ENCODE data around the gene G3BP1.

DNA sequence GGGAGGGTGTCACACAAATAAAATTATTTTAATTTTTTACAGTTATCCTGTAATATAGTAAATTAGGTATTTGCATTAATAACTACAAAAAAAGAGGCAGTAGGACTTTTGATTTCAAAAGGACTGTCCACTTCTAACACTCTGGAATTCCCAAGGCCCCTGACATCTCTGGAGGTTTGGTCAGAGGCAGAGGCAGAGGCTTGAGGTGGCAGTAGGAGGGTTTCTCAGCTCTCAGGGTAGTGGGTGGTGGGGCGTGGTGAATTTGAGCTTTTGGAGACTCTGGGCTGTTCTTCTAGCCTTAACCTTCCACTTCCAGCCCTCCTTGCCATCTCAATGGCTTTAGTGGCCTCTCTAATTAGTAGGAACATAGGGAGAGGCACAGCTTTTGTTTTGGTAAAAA is 36.1 kb upstream of the G3BP1 start:
- TF ChIP-seq ZBTB7A (IDR thresholded peaks at IDR 0.05; ENCODE audit: low read depth) = no peak
- TF ChIP-seq, protein P1, sequence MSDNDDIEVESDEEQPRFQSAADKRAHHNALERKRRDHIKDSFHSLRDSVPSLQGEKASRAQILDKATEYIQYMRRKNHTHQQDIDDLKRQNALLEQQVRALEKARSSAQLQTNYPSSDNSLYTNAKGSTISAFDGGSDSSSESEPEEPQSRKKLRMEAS (IDR thresholded peaks at IDR 0.05) = no peak
- TF ChIP-seq, protein P2, sequence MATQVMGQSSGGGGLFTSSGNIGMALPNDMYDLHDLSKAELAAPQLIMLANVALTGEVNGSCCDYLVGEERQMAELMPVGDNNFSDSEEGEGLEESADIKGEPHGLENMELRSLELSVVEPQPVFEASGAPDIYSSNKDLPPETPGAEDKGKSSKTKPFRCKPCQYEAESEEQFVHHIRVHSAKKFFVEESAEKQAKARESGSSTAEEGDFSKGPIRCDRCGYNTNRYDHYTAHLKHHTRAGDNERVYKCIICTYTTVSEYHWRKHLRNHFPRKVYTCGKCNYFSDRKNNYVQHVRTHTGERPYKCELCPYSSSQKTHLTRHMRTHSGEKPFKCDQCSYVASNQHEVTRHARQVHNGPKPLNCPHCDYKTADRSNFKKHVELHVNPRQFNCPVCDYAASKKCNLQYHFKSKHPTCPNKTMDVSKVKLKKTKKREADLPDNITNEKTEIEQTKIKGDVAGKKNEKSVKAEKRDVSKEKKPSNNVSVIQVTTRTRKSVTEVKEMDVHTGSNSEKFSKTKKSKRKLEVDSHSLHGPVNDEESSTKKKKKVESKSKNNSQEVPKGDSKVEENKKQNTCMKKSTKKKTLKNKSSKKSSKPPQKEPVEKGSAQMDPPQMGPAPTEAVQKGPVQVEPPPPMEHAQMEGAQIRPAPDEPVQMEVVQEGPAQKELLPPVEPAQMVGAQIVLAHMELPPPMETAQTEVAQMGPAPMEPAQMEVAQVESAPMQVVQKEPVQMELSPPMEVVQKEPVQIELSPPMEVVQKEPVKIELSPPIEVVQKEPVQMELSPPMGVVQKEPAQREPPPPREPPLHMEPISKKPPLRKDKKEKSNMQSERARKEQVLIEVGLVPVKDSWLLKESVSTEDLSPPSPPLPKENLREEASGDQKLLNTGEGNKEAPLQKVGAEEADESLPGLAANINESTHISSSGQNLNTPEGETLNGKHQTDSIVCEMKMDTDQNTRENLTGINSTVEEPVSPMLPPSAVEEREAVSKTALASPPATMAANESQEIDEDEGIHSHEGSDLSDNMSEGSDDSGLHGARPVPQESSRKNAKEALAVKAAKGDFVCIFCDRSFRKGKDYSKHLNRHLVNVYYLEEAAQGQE (IDR thresholded peaks at IDR 0.05; ENCODE audit: low read depth) = no peak
- TF ChIP-seq EP300 (IDR thresholded peaks at IDR 0.05; ENCODE audit: borderline replicate concordance) = no peak

Data from Ishikawa (cell line).